GM18498 (cell line): ENCODE measurements around the gene SPRN.

Source experiments
- ATAC-seq: cut with Tn5 transposase; IDR thresholded peaks from one replicate; pipeline ENCODE4 v1.9.1; 2021; ENCODE audit warnings: mild to moderate bottlenecking, moderate library complexity; ENCODE audit not compliant: unreplicated experiment

SPRN gene

DNA sequence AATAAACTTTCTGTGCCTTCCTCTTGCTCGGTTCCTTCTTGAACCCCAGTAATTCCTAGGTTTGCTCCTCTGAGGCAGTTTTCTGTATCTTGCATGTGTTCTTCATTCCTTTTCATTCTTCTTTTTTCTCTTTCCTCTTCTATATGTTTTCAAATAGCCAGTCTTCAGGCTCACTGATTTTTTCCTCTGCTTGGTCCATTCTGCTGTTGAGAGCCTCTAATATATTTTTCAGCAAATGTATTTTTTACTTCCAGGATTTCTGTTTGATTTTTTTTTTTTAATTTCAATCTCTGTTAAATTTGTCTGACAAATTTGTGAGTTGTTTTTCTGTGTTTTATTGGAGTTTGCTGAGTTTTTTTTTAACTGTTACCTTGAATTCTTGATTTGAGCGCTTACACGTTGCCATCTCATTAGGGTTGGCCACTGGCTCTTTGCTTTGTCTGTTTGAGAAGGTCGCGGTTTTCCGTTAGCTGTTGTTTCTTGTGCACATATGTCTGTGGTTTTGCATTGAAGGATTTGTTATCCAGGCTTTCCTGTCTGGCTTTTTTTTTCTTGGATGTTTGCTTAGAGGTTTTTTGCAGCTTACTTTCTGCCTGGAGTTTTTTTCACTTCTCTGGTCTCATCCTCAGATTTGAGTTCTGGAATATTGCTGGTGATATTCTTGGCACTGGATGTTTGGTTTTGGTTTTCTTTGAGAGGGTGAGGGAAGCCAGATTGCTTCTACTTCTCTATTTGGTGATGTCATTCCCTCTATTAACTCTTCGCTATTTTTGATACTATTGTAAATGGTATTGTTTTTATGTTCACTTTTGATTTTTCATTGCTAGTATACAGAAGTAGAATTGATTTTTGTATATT lies 12.7 kb downstream of the SPRN start:
- no peak for ATAC-seq

DNA sequence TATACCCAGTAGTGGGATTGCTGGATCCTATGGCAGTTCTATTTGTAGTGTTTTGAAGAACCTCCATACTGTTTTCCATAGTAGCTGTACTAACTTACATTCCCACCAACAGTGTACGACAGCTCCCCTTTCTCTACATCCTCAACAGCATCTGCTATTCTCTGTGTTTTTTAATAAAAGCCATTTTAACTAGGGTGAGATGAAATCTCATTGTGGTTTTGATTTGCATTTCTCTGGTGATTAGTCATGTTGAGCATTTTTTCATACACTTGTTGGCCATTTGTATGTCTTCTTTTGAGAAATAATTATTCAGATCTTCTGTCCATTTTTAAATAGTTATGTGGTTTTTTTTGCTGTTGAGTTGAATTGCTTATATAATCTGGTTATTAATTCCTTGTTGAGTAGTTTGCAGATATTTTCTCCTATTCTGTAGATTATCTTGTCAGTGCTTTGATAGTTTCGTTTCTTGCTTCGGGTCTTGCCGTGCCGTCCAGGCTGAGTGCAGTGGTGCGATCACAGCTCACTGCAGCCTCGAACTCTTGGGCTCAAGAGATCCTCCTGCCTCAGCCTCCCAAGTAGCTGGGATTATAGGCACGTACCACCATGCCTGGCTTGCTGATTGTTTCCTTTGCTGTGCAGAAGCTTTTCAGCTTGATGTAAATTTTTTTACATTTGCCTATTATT lies 18.4 kb downstream of the SPRN start:
- no peak for ATAC-seq

DNA sequence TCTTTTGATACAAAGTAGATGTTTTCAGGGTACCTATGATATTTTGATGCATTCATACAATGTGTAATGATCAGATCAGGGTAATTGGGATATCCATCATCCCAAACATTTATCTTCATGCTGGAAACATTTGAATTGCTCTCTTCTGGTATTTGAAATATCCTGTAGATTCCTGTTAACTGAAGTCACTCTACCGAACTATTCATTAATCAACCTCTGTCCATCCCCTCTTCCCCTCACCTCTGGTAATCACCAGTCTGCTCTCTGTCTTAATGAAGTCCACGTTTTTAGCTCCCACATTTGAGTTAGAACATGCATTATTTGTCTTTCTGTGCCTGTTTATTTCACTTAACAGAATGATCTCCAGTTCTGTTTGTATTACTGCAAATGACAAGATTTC lies 19.2 kb downstream of the SPRN start:
- no peak for ATAC-seq

DNA sequence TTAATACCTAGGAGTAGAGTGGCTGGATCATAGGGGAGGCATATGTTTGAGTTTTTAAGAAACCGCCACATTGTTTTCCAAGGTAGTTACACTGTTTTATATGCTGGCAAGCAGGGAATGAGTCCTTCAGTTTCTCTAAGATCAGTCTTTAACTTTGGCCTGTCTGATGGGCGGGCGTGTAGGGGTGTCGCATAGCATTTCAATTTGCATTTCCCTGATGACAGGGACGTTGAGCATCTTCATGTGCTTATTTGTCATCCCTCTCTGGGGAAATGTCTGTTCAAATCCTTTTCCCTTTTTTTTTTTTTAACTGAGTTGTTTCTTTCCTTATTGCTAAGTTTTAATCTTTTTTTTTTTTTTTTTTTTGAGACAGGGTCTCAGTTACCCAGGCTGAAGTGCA lies 20.6 kb downstream of the SPRN start:
- no peak for ATAC-seq

DNA sequence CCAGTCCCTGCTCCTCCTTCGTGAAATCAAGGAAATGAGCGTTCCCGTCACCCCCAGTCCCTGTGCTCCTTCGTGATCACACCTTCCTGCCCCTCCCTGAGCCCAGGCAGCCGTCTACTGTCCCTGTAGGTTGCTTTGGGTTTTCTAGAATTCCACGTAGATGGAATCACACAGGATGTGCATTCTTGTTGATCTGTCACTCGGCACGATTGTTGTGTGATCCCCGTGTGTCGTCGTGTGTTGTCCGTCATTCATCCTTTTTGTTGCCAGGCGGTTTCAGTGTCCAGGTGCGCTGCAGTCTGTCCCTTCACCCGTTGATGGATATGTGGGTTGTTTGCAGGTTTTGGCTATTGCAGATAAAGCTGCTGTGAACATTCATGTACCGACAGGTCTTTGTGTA lies 21.1 kb downstream of the SPRN start:
- ATAC-seq = no peak

DNA sequence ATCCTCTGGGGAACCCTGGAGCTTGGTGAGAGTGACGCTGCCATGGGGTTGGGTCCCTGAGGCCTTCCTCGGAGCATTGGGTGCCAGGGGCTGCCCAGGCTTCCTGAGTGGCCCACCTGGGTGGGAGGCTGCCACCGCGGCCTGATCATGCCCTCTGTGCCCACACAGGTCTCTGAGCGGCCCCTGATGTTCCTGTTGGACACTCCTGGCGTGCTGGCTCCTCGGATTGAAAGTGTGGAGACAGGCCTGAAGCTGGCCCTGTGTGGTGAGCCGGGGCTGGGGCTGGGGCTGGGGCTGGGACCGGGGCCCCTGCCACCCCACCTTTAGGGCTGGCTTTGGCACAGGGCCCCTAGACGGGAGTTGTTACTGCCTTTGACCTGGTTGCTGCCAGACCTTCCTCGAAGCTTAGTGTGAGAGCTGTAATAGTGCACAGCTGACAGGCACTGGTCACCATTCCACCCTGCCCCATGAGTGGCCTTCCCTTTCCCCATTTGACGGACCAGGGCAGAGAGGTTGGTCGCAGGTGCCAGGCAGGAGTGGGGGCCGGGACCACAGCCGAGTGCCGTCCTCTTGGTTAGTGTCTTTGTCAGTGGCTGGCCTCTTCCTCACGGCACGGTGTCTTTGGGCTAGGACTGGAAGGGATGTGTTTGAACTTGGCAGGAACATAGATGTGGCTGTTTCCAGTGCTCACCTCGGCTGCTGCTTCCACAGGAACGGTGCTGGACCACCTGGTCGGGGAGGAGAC lies 22.3 kb downstream of the SPRN start:
- ATAC-seq = no peak

DNA sequence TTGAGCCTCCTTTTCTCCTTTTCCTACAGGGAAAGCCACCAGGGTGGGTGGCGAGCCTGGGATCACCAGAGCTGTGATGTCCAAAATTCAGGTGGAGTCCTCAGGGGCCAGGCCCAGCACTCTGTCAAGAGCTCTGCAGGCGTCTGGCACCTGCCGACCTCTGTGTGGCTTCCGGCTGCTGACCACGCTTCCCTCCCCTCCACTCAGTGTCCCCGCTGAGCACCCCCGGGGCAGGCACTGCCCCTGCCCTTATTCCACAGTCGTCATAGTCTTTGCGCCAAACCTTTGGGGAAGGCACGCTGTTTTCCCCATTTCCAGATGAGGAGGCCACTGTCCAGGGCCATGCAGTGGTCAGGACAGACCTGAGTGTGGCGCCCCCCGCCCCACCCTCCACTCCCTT lies 22.9 kb downstream of the SPRN start:
- ATAC-seq = peak; percentile 8

DNA sequence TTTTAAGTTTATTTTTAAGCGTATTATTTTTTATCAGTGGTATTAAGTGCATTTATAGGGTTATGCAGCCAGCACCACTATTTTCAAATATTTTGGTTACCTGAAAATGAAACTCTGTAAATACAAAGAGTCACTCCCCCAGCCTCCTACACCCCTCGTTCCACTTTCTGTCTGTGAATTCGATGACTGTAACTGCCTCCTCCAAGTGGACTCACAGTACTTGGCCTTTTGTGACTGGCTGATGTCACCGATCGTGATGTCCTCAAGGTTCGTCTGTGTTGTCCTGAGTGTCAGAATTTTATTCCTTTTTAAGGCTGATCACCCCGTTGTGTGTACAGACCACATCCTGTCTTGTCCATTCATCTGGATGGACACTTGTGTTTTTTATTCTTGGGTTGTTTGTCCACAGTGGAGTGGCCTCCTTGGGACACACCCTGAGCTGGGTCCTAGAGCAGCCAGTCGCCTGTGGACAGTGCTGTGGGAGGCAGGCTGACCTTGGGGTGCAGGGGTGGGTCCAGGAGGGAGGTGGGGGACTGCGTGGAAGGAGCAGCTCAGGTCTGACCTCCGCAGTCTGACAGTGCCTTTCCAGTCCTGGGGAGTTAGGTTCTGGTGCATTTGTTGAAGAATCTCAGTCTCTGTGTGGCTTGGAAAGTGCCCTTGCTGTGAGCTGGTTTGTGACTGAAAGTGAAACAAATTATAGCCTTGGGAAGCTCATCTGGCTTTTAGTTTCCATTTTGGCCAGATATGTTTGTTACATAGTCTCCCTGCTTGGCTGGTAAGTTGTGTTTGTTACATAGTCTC lies 23.6 kb downstream of the SPRN start:
- ATAC-seq = peak; percentile 67

DNA sequence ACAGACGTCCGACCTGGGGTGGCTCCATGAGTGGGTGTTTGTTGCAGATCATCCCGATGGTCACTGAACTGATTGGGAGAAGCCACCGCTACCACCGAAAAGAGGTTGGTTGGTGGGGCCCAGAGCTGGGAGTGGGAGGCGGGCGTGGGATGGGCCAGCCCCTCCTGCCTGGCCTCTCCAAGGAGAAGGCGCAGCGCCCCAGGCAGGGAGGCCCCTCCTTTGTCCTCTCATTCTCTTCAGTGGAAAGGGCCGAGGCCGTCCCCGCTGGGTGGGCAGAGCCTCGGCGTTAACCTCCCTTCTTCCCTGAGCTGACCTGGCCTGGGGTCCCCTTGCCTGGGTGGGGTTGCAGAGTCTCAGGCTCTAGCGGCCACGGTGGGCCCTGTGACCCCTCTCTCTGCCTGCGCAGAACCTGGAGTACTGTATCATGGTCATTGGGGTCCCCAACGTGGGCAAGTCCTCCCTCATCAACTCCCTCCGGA lies 25.3 kb downstream of the SPRN start:
- ATAC-seq = no peak

DNA sequence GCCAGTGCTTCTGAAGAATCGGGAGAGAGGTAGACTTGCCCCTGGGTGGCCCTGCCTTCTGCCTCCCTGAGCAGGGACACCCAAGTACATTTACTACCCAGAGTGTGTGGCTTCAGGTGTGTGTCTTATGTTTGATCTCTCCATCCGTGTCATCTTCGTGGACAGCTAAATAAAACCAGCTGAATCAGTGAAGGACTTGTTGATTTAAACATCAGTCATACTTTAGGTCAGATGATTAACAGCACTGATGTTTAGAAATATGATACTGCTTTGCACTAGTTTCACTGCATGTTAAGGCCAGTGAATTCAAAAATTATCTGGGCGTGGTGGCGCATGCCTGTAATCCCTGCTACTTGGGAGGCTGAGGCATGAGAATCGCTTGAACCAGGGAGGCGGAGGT lies 26.5 kb downstream of the SPRN start:
- no peak for ATAC-seq

DNA sequence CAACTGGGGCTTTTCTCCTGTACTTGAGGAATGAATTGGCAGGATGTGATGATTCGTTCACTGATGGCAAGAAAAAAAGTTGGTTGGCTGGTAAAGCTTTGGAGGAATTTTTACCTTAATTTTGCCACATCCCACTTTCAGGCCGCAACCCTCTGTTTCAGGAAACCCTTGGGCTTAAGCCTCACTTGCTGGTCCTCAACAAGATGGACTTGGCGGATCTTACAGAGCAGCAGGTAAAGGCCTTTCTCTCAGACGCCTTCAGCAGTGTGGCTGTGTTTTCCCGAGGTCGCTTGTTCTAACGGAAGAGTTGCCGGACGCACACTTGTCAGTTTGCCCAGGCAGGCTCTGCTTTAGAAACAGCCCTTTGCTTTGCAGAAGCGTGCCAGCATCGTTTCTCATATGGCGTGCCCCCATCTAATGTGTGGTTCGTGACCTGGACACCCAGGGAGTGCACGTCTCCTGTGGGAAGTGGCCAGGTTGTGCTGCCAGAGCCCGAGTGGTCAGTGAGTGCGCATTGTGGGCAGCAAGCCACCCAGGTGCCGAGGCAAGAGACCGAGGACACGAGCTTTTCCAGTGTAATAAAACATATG lies 28.3 kb downstream of the SPRN start:
- no peak for ATAC-seq

DNA sequence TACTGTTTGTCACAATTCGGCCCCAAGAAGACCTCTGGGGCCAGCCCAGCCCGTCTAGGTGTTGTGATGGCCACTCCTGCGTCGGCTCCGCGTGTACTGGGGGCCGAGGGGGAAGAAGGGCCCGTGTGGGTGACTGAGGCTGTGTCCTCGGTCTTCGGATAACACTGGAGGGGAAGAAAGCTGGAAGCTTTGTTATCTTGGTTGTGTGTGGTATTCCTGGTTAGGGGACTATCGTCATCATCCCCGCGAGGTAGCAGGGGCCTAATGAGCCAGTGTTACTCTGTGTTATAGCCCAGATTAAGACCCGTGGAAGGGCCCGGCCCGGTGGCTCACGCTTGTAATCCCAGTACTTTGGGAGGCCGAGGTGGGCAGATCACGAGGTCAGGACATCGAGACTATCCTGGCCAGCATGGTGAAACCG lies 29.6 kb downstream of the SPRN start:
- no peak for ATAC-seq

DNA sequence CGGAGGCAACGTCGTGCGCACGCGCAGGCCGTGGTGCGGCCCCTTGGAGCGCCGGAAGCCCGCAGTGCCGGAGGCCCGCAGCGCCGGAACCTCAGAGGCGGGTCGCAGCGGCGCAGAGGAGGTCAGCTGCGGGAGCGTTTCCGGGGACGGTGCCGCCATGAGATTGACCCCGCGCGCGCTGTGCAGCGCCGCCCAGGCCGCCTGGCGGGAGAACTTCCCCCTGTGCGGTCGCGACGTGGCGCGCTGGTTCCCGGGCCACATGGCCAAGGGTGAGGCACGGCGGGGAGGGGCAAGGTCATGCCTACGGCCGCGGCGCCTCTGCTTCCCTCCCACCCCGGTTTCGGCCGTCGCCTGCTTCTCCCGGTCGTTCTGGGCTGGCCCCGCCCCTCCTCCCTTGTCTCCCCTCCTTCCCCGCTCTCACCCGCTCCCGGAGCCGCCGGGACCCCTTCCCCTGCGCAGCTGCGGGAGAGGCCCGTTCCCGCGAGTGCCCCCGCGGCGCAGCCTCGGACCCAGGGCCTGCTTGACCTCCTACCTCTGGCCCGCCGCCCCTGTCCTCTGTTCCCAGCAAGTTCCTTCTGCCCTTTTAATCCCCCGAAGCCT lies 30.3 kb downstream of the SPRN start, which contains the start of gene MTG1:
Gene MTG1 (plus strand): TSS at position 94 of the 600 bp plus-strand sequence. CDS start 64 bp downstream, at position 158.
- ATAC-seq = peak; percentile 78

DNA sequence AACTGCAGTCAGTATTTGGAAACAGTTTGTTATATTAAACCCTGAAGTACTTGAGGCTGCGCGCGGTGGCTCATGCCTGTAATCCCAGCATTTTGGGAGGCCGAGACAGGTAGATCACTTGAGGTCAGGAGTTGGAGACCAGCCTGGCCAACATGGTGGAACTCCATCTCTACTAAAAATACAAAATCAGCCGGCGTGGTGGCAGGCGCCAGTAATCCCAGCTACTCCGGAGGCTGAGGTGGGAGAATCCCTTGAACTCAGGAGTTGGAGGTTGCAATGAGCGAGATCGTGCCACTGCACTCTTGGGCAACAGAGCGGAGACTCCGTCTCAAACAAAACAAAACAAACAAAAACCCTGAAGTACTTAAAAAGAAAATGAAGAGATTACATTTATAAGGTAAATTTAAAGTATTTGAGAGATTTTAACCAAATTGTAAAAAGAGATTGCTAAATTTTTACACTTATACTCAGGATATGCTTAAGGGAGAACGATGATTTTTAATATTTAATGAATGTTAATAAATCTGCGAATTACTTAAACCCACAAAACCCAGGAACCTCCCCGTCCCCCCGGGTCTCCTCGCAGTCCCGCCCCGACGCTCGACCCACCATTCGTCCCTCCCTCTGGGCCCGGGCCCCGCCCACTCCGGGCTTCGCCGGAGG lies 30.9 kb downstream of the SPRN start:
- ATAC-seq = no peak

DNA sequence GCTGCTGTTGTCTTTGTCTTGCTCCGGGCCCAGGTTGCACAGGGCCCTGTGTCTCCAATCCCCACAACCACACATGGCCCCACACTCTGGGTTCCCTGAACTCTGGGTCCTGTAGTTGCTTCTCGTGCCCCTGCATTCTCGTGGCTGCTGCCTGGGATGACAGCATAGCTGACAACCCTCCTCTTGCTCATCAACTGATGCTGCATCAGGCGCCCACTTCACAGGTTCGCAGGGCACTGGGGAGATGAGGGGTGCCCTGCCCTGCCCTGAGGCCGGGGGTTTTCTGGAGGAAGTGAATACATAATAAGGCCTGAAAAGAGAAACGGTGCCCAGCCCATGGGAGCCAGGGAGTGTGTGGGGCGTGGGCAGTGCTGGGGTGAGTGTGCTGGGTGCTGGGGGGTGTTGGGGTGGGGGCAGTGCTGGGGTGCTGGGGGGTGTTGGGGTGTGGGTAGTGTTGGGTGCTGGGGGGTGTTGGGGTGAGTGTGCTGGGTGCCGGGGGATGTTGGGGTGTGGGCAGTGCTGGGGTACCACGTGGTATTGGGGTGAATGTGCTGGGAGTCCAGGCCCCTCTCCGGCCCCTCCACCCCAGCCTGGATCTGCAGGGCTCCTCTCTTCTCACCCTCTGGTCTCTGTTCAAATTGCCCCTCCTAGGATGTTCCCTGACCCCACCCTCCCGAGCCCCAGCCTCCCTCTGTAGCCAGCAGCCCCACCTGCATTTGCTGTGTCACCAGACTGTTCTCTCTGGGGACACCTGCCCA lies 32.5 kb downstream of the SPRN start:
- ATAC-seq = no peak

DNA sequence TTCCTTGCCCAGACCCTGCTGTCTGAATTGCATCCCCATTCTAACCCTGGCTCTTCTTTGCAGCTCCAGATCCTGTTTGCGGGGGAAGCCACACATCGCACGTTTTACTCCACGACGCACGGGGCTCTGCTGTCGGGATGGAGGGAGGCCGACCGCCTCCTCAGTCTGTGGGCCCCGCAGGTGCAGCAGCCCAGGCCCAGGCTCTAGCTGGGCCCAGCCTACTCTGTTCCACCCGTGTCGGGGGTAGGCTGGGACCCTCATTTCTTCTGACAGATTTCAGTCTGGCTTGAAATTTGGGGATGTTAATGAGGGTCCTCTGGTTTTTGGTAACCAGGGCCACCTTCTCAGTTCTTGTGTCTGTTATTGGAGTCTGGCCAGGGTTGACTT lies 33.2 kb downstream of the SPRN start:
- ATAC-seq = no peak

DNA sequence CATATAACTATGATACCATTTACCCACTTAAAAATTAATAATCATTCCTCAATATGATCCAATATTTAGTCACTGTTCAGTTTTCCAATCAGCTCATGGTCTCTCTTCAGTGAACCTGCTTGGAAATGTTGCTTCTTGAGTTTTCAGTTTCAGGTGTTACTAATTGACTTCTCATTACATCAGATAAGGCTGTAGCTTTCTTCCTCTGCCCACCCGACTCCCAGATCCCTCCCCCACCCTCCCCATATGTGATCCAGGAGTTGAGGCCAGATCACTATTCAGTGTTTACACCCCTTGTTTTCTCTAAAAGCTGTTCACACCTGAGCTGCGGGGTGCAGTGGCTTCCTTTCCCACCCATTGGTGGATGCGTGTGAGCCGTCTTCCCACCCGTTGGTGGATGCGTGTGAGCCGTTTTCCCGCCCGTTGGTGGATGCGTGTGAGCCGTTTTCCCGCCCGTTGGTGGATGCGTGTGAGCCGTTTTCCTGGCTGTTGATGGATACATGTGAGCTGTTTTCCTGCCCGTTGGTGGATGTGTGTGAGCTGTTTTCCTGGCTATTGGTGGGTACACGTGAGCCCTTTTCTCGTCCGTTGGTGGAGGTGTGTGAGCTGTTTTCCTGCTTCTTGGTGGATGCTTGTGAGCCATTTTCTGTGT lies 33.7 kb downstream of the SPRN start:
- ATAC-seq = no peak
